Keratinocyte (primary cell): Measurements from ENCODE around the gene PLEKHJ1. TPM values are rescaled to one million over a fixed set of nuclear protein-coding genes. Genes with fewer than 3 reads are reported as not detected.
A peak's percentile ranks its signal among the peaks of the same experiment; 100 is the strongest.

Experiments
- DNase-seq: peaks from one replicate; pipeline ENCODE4 v3.0.0-alpha.2; 2011; ENCODE audit warnings: low read depth, missing footprints, low spot score
- FAIRE-seq: peaks from 2 replicates; lab custom pipeline; 2011; peaks lifted over from hg19 to GRCh38; lab: Jason Lieb, UNC
- H2AFZ ChIP-seq: 2 replicates; pipeline ENCODE4 v1.6.0; 2012; ENCODE audit warnings: low read length, control low read depth, inconsistent platforms; ENCODE audit not compliant: control insufficient read depth
- H3K27ac ChIP-seq: 2 replicates; pipeline ENCODE4 v1.5.1; 2011; ENCODE audit warnings: low read length; ENCODE audit not compliant: control insufficient read depth, insufficient read depth
- H3K27me3 ChIP-seq: 3 replicates; pipeline ENCODE4 v1.6.0; 2011; ENCODE audit warnings: low read length; ENCODE audit not compliant: control insufficient read depth, insufficient read depth; ENCODE audit errors: extremely low read depth
- H3K36me3 ChIP-seq, 2 experiments: 2 replicates in 1 of 2; 3 replicates in 1 of 2; pipeline ENCODE4 v1.5.1; 2011; ENCODE audit warnings: low read length in 2 of 2, mild to moderate bottlenecking in 1 of 2; ENCODE audit not compliant: control insufficient read depth in 2 of 2, insufficient read depth in 2 of 2; ENCODE audit errors: extremely low read depth in 1 of 2
- H3K4me1 ChIP-seq: 3 replicates; pipeline ENCODE4 v1.5.1; 2011; ENCODE audit warnings: low read length; ENCODE audit not compliant: control insufficient read depth, insufficient read depth; ENCODE audit errors: extremely low read depth
- H3K4me2 ChIP-seq: 3 replicates; pipeline ENCODE4 v1.6.0; 2011; ENCODE audit warnings: low read depth, low read length; ENCODE audit not compliant: control insufficient read depth, insufficient read depth; ENCODE audit errors: extremely low read depth
- H3K4me3 ChIP-seq, 3 experiments: fragments of 200-600 bp in 1 of 3; sonication (generic) in 1 of 3; 2 replicates in 2 of 3; 3 replicates in 1 of 3; pipeline ENCODE4 v1.5.1; 2011 to 2016; ENCODE audit warnings: low read length in 3 of 3, mild to moderate bottlenecking in 3 of 3, control low read depth in 2 of 3, inconsistent platforms in 1 of 3, low read depth in 1 of 3, mixed read lengths in 1 of 3, mixed run types in 1 of 3, moderate library complexity in 1 of 3; ENCODE audit not compliant: control insufficient read depth in 2 of 3, insufficient read depth in 2 of 3; ENCODE audit errors: extremely low read depth in 1 of 3
- H3K79me2 ChIP-seq: 2 replicates; pipeline ENCODE4 v1.6.0; 2012; ENCODE audit warnings: low read length; ENCODE audit not compliant: control insufficient read depth, insufficient read depth
- H3K9ac ChIP-seq: 3 replicates; pipeline ENCODE4 v1.6.0; 2011; ENCODE audit warnings: low read length; ENCODE audit not compliant: control insufficient read depth, insufficient read depth; ENCODE audit errors: extremely low read depth
- H3K9me1 ChIP-seq: 3 replicates; pipeline ENCODE4 v1.6.0; 2011; ENCODE audit warnings: low read length; ENCODE audit not compliant: control insufficient read depth, insufficient read depth; ENCODE audit errors: extremely low read depth
- H3K9me3 ChIP-seq: 2 replicates; pipeline ENCODE4 v1.5.1; 2012; ENCODE audit warnings: low read depth, low read length; ENCODE audit not compliant: control insufficient read depth
- H4K20me1 ChIP-seq: 3 replicates; pipeline ENCODE4 v1.6.0; 2011; ENCODE audit warnings: low read length; ENCODE audit not compliant: control insufficient read depth, insufficient read depth; ENCODE audit errors: extremely low read depth
- EZH2 ChIP-seq: IDR thresholded peaks from one replicate; pipeline ENCODE4 v1.6.1; 2012; ENCODE audit warnings: inconsistent platforms, mild to moderate bottlenecking, low read length, moderate library complexity
- dilution Hi-C: fragments of 300-500 bp; cut with MboI; formaldehyde crosslinking; loops from one replicate; pipeline ENCODE4 v1.7.0; 2020; ENCODE audit warnings: low sequenced_read_pairs; ENCODE audit not compliant: extremely low pct_ligation_motif_present
- polyA plus RNA-seq, 5 experiments: library from polyadenylated mRNA; depleted of rRNA in 3 of 5; stranded (reverse) in 3 of 5; stranded (forward) in 1 of 5; unstranded in 1 of 5; fragments of >200 nt; gene quantifications; 1 replicate in 1 of 5; 2 replicates in 3 of 5; 3 replicates in 1 of 5; pipeline versions ENCODE4 v1.2.1 to v1.2.3, GENCODE V29; 2011 to 2012; ENCODE audit warnings: missing spikeins in 2 of 5, low read depth in 1 of 5, low replicate concordance in 1 of 5
- TF ChIP-seq, protein P1 (sequence below), 3 experiments: IDR thresholded peaks in 1 of 3; conservative IDR thresholded peaks in 1 of 3; optimal IDR thresholded peaks in 1 of 3; 2 replicates in 2 of 3; 3 replicates in 1 of 3; pipeline versions ENCODE3 to v1.5.1; 2011; ENCODE audit warnings: low read length in 3 of 3, mild to moderate bottlenecking in 3 of 3, moderate library complexity in 2 of 3, control low read depth in 1 of 3, inconsistent platforms in 1 of 3; ENCODE audit not compliant: insufficient read depth in 2 of 3; ENCODE audit errors: extremely low read depth in 1 of 3

Gene PLEKHJ1
- polyA plus RNA-seq, 1 donor (not counting 4 experiments of a cell fraction or from before 2014, with no cell fraction given) = 36.8 TPM

DNA sequence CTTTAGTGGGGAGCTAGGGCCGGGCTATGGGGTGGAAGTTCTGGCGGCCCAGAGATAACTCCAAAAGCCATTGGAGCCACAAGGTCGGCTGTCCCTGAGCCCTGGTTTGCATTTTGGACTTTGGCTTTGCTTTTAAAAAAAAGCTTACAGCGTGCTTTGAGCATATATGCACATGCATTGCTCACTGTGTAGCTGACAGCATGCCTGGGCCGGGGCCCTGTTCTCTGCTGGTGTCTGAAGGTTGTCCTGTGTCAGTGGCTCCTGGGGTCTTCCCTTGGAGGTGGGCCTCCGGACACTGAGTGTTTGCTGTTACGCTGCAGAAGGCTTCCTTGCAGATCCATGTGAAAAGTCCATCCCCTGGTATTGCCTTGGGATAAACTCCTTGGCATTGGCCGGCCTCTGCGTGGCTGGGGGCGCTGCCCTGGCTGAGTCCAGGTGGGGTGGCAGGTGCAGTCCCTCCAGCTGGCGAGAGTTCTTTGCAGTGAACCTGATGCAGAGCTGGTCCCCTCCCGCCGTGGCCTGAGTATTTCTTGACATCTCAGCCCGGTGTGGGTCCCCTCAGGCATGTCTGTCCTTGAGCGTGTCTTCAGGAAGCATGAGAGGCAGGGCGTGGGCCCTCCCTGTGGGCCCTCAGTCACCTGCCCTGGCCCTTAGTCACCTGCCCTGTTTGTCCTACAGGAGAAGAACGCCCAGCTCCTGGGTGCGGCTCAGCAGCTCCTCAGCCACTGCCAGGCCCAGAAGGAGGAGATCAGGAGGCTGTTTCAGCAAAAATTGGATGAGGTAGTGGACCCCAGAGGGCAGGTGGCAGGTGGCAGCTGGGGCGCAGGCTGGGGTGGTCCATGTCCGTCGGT, 23.0 kb downstream of the PLEKHJ1 start:
- Histone ChIP-seq H3K9ac (no peak overlapping the region), H3K27ac (peak overlapping the region; percentile 18), H3K4me1 (peaks cover 19% of the 10 kb centered on the region), H2AFZ (no peak overlapping the region), H3K79me2 (no peaks in the 10 kb centered on the region), H3K4me2 (no peak overlapping the region), H3K4me3 (no peak overlapping the region), H4K20me1 (no peaks in the 10 kb centered on the region), H3K9me1 (peaks cover 4% of the 10 kb centered on the region), H3K36me3 (peaks cover 28 to 51% of the 10 kb centered on the region in 2 experiments), H3K9me3 (no peaks in the 10 kb centered on the region), H3K27me3 (no peaks in the 10 kb centered on the region)
- DNase-seq = no peak
- FAIRE-seq = no peak
- no peak for TF ChIP-seq EZH2
- TF ChIP-seq, protein P1, sequence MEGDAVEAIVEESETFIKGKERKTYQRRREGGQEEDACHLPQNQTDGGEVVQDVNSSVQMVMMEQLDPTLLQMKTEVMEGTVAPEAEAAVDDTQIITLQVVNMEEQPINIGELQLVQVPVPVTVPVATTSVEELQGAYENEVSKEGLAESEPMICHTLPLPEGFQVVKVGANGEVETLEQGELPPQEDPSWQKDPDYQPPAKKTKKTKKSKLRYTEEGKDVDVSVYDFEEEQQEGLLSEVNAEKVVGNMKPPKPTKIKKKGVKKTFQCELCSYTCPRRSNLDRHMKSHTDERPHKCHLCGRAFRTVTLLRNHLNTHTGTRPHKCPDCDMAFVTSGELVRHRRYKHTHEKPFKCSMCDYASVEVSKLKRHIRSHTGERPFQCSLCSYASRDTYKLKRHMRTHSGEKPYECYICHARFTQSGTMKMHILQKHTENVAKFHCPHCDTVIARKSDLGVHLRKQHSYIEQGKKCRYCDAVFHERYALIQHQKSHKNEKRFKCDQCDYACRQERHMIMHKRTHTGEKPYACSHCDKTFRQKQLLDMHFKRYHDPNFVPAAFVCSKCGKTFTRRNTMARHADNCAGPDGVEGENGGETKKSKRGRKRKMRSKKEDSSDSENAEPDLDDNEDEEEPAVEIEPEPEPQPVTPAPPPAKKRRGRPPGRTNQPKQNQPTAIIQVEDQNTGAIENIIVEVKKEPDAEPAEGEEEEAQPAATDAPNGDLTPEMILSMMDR (optimal IDR thresholded peaks at IDR 0.05 in 1 of 3, IDR thresholded peaks at IDR 0.05 in 1 of 3, conservative IDR thresholded peaks at IDR 0.05 in 1 of 3; ENCODE audit: extremely low read depth in 1 of 3, insufficient read depth in 2 of 3, low read length in 3 of 3) = no peak
- dilution Hi-C loops = no loop called here

GRCh38 chr19:2210987-2211740, 25.0 kb downstream of the PLEKHJ1 start:
- TF ChIP-seq, protein P1 (optimal IDR thresholded peaks at IDR 0.05 in 1 of 3, IDR thresholded peaks at IDR 0.05 in 1 of 3, conservative IDR thresholded peaks at IDR 0.05 in 1 of 3; ENCODE audit: extremely low read depth in 1 of 3, insufficient read depth in 2 of 3, low read length in 3 of 3) = no peak
- TF ChIP-seq EZH2 = no peak
- peaks cover 23% of the 10 kb centered on the region for H3K4me1 ChIP-seq
- FAIRE-seq = no peak

More at GRCh38 chr19:2210987-2211740, 25.0 kb downstream of the PLEKHJ1 start:
- Histone ChIP-seq H3K9me3 (no peaks in the 10 kb centered on the region), H3K27ac (no peak overlapping the region), H3K4me2 (no peak overlapping the region), H3K27me3 (no peaks in the 10 kb centered on the region), H2AFZ (no peak overlapping the region), H3K9me1 (peaks cover 4% of the 10 kb centered on the region), H3K79me2 (no peaks in the 10 kb centered on the region), H4K20me1 (no peaks in the 10 kb centered on the region), H3K4me3 (no peak overlapping the region), H3K9ac (no peak overlapping the region), H3K36me3 (peaks cover 35 to 41% of the 10 kb centered on the region in 2 experiments)
- no peak for DNase-seq
- dilution Hi-C loops = no loop called here
